H1 (cell line): ENCODE data around the gene APP. TPM values are rescaled to one million over a fixed set of nuclear protein-coding genes. Genes with fewer than 3 reads are reported as not detected.

Experiments used
- CHD7 ChIP-seq: fragments of 300-600 bp; sonication (generic); IDR thresholded peaks from 2 replicates; pipeline ENCODE4 v1.7.1; 2012; ENCODE audit warnings: low read length, moderate library complexity, mild to moderate bottlenecking, inconsistent platforms; ENCODE audit not compliant: insufficient replicate concordance
- GTF2F1 ChIP-seq: IDR thresholded peaks from 2 replicates; pipeline ENCODE4 v1.6.1; 2012; ENCODE audit warnings: low read depth, low read length, improper control_type of control experiment, borderline replicate concordance
- HDAC6 ChIP-seq: IDR thresholded peaks from one replicate; pipeline ENCODE4 v1.7.1; 2012; ENCODE audit warnings: low read depth, mild to moderate bottlenecking, inconsistent platforms, low read length, moderate library complexity
- MAFK ChIP-seq: IDR thresholded peaks from 2 replicates; pipeline ENCODE4 v1.6.1; 2012; ENCODE audit warnings: low read depth, mild to moderate bottlenecking, improper control_type of control experiment, low read length
- TBP ChIP-seq: IDR thresholded peaks from 2 replicates; pipeline ENCODE4 v1.6.1; 2011; ENCODE audit warnings: low read depth, low read length, improper control_type of control experiment
- polyA plus RNA-seq, 7 experiments: library from polyadenylated mRNA; depleted of rRNA in 3 of 7; stranded (reverse) in 5 of 7; unstranded in 2 of 7; fragments of >200 nt in 5 of 7; fragments of 200-250 nt in 2 of 7; gene quantifications; 1 replicate in 5 of 7; 2 replicates in 1 of 7; 4 replicates in 1 of 7; pipeline versions ENCODE4 v1.2.1 to v1.2.3, GENCODE V29; 2011 to 2013; ENCODE audit warnings: missing spikeins in 2 of 7, mixed read lengths in 2 of 7
- total RNA-seq: library from RNA; stranded (reverse); fragmentation: NEBNext Ultra II Directional; extraction: Animal tissue kit (Norgen Biotek cat#: 25700); gene quantifications from 2 replicates; pipeline ENCODE4 v1.2.1, GENCODE V29; 2021

The APP gene
- total and polyA plus RNA-seq, 2 of the 8 experiments (the other 6 are each of a cell fraction or from before 2014, with no cell fraction given) = 375 to 551 TPM

- TF ChIP-seq GTF2F1 (no peak), MAFK (no peak), TBP (no peak), HDAC6 (no peak), CHD7 (no peak)
Observed at GRCh38 chr21:26020510-26020909, 150.1 kb downstream of the APP start (continued).
